Measurements from ENCODE around the gene GLG1.

DNA sequence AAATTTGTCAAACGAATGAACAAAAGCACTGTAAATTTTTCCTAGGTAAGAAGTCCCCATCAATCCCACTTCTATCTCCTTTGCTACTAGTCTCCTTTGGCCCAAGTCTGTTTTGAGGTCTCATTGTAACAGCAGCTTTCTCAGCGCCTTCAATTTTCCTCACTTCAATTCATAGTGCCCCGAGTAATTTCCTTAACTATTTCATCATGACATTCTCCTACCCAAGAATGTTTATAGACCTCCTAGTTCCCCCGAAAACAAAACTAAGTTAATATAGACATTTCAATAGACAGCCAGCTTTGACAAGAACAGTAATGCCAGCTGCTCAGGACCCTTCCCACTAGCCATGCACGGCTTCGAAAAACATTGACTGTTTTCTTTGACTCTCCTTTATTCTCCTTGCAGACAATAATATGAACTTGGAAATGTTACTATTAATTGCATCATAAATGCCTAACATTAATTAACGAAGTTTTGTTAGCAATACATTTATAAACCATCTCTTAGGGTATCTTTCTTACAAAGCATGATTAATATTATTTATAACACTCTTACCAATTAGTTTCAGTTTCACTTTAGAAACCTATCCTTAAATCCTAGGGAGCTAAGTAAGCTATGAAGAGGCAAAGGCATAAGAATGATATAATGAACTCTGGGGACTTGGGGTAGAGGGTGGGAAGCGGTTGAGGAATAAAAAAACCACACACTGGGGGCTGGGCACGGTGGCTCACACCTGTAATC lies 22.8 kb downstream of the GLG1 start:
- TF ChIP-seq, protein P1, sequence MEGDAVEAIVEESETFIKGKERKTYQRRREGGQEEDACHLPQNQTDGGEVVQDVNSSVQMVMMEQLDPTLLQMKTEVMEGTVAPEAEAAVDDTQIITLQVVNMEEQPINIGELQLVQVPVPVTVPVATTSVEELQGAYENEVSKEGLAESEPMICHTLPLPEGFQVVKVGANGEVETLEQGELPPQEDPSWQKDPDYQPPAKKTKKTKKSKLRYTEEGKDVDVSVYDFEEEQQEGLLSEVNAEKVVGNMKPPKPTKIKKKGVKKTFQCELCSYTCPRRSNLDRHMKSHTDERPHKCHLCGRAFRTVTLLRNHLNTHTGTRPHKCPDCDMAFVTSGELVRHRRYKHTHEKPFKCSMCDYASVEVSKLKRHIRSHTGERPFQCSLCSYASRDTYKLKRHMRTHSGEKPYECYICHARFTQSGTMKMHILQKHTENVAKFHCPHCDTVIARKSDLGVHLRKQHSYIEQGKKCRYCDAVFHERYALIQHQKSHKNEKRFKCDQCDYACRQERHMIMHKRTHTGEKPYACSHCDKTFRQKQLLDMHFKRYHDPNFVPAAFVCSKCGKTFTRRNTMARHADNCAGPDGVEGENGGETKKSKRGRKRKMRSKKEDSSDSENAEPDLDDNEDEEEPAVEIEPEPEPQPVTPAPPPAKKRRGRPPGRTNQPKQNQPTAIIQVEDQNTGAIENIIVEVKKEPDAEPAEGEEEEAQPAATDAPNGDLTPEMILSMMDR (IDR thresholded peaks at IDR 0.05): no peak
- no peak for TF ChIP-seq POLR2A (IDR thresholded peaks at IDR 0.05)

Measured in right lobe of liver (tissue), 4 donors.